Mucosa of stomach (tissue), 1 donor: ENCODE measurements around the gene TNRC6A.
"Not testable (repeated sequence)": the region's sequence is repeated elsewhere in the genome, so short reads cannot be mapped to it uniquely, and the experiment has no call there.

Experiments
- H3K27me3 ChIP-seq: one replicate; pipeline ENCODE4 v1.7.0; 2013; ENCODE audit warnings: mild to moderate bottlenecking, low read length; ENCODE audit not compliant: control insufficient read depth, insufficient read depth
- H3K36me3 ChIP-seq: one replicate; pipeline ENCODE4 v1.7.0; 2013; ENCODE audit warnings: low read length; ENCODE audit not compliant: control insufficient read depth, insufficient read depth
- H3K4me1 ChIP-seq: one replicate; pipeline ENCODE4 v1.7.0; 2013; ENCODE audit warnings: mild to moderate bottlenecking, low read length; ENCODE audit not compliant: control insufficient read depth, insufficient read depth
- H3K4me3 ChIP-seq: one replicate; pipeline ENCODE4 v1.7.0; 2013; ENCODE audit warnings: low read length
- H3K9ac ChIP-seq: one replicate; pipeline ENCODE4 v1.7.0; 2013; ENCODE audit warnings: mild to moderate bottlenecking, low read length, moderate library complexity
- H3K9me3 ChIP-seq: one replicate; pipeline ENCODE4 v1.7.0; 2013; ENCODE audit warnings: mild to moderate bottlenecking, low read length, moderate library complexity; ENCODE audit not compliant: control insufficient read depth
- donor health status: Pancreatic carcinoma.

Gene TNRC6A

GRCh38 chr16:24853830-24854229 is 124.4 kb downstream of the TNRC6A start:
- Histone ChIP-seq H3K36me3 (no peaks in the 10 kb centered on the region), H3K9me3 (no peaks in the 10 kb centered on the region), H3K4me1 (peaks cover 9% of the 10 kb centered on the region), H3K27me3 (peaks cover 8% of the 10 kb centered on the region), H3K9ac (no peak overlapping the region), H3K4me3 (no peak overlapping the region)

- Histone ChIP-seq H3K4me1 (peaks cover 9% of the 10 kb centered on the region), H3K4me3 (no peak overlapping the region), H3K9me3 (no peaks in the 10 kb centered on the region), H3K36me3 (no peaks in the 10 kb centered on the region), H3K27me3 (peaks cover 8% of the 10 kb centered on the region), H3K9ac (no peak overlapping the region)
Measured at GRCh38 chr16:24854607-24855171, 125.2 kb downstream of the TNRC6A start.

DNA sequence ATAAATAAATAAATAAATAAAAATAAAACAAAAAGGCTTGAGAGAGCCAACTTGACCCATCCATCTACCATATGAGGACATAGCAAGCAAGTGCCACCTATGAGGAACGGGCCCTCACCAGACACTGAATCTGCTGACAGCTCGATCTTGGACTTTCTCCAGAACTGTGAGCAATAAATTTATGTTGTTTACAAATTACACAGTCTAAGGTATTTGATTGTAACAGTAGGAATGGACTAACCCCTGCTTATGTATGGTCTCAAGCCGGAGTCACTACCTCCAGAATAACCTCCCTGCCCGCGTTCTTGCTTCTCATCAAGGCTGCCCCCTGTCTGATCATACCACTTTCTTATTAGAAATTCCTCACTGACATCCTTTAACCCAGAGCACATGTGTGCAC is 126.2 kb downstream of the TNRC6A start:
- Histone ChIP-seq H3K9ac (no peak overlapping the region), H3K4me3 (no peak overlapping the region), H3K27me3 (peaks cover 8% of the 10 kb centered on the region), H3K36me3 (no peaks in the 10 kb centered on the region), H3K9me3 (no peaks in the 10 kb centered on the region), H3K4me1 (peaks cover 6% of the 10 kb centered on the region)

DNA sequence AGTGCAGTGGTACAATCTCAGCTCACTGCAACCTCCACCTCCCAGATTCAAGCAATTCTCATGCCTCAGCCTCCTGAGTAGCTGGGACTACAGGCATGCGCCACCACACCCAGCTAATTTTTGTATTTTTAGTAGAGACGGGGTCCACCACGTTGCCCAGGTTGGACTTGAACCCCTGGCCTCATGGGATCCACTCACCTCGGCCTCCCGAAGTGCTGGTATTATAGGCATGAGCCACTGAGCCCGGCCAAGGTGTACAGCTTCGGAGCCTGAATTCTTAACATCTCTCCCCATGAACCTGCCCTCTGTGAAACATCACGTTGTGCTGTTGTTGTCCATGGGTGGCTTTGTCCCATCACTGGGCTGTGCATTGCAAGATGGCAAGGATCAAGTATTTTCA is 127.4 kb downstream of the TNRC6A start:
- H3K9me3 ChIP-seq, H3K27me3 ChIP-seq, H3K36me3 ChIP-seq, H3K4me1 ChIP-seq, H3K9ac ChIP-seq, H3K4me3 ChIP-seq: not testable (repeated sequence)

GRCh38 chr16:24858219-24859041 is 129.0 kb downstream of the TNRC6A start:
- no peak overlapping the region for H3K4me3 ChIP-seq
- H3K4me1 ChIP-seq: no peaks in the 10 kb centered on the region
- no peak overlapping the region for H3K9ac ChIP-seq
- H3K9me3 ChIP-seq: no peaks in the 10 kb centered on the region
- H3K27me3 ChIP-seq: peaks cover 8% of the 10 kb centered on the region
- no peaks in the 10 kb centered on the region for H3K36me3 ChIP-seq

- Histone ChIP-seq H3K4me1 (no peaks in the 10 kb centered on the region), H3K36me3 (no peaks in the 10 kb centered on the region), H3K4me3 (no peak overlapping the region), H3K9ac (no peak overlapping the region), H3K27me3 (no peaks in the 10 kb centered on the region), H3K9me3 (no peaks in the 10 kb centered on the region)
Measured at GRCh38 chr16:24861461-24861860, 132.0 kb downstream of the TNRC6A start.

GRCh38 chr16:24863582-24864437 is 134.4 kb downstream of the TNRC6A start:
- H3K9ac ChIP-seq: no peak overlapping the region
- H3K27me3 ChIP-seq: no peaks in the 10 kb centered on the region
- no peaks in the 10 kb centered on the region for H3K4me1 ChIP-seq
- no peak overlapping the region for H3K4me3 ChIP-seq
- no peaks in the 10 kb centered on the region for H3K9me3 ChIP-seq
- H3K36me3 ChIP-seq: no peaks in the 10 kb centered on the region

GRCh38 chr16:24869033-24869432 is 139.6 kb downstream of the TNRC6A start:
- Histone ChIP-seq H3K36me3 (no peaks in the 10 kb centered on the region), H3K27me3 (peaks cover under 1% of the 10 kb centered on the region), H3K9ac (no peak overlapping the region), H3K9me3 (no peaks in the 10 kb centered on the region), H3K4me1 (no peaks in the 10 kb centered on the region), H3K4me3 (no peak overlapping the region)

DNA sequence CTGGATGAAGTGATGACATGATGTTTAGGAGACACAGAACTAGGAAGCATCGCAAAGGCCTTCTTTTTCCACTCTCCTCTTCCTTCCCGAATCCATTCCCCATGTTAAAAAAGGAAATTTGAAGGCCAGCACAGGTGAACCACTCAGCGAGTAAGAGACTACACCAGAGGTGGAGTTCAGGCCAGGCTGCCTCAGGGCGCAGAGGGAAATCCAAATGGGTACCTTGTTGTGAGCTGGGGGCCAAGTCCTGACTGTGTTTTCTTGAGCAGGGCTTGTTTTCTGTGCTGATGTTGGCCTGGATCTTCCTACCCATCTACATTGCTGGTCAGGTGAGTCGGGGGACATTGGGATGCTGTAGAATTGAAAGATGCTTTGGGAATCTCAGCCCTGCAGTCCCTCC is 142.4 kb downstream of the TNRC6A start:
- H3K4me3 ChIP-seq: no peak overlapping the region
- H3K9ac ChIP-seq: no peak overlapping the region
- H3K4me1 ChIP-seq: no peaks in the 10 kb centered on the region
- H3K36me3 ChIP-seq: no peaks in the 10 kb centered on the region
- H3K9me3 ChIP-seq: no peaks in the 10 kb centered on the region
- H3K27me3 ChIP-seq: peaks cover 4% of the 10 kb centered on the region

- Histone ChIP-seq H3K4me3 (no peak overlapping the region), H3K9me3 (no peaks in the 10 kb centered on the region), H3K36me3 (no peaks in the 10 kb centered on the region), H3K4me1 (no peaks in the 10 kb centered on the region), H3K9ac (no peak overlapping the region), H3K27me3 (peaks cover 4% of the 10 kb centered on the region)
Measured at GRCh38 chr16:24873028-24873427, 143.6 kb downstream of the TNRC6A start.

- Histone ChIP-seq H3K36me3 (no peaks in the 10 kb centered on the region), H3K9ac (no peak overlapping the region), H3K4me3 (no peak overlapping the region), H3K9me3 (no peaks in the 10 kb centered on the region), H3K27me3 (peaks cover 4% of the 10 kb centered on the region), H3K4me1 (no peaks in the 10 kb centered on the region)
Measured at GRCh38 chr16:24875466-24875865, 146.0 kb downstream of the TNRC6A start.
